VCaP (cell line): ENCODE results near the gene BTBD9.

Experiments used
- H3K27ac ChIP-seq: fragments of 450-650 bp; 2 replicates; pipeline ENCODE4 v1.5.1; 2017
- CTCF ChIP-seq: fragments of 450-650 bp; conservative IDR thresholded peaks from 2 replicates; pipeline ENCODE4 v1.5.1; 2017; ENCODE audit warnings: mild to moderate bottlenecking, moderate library complexity

BTBD9 gene

GRCh38 chr6:38191418-38191817 is 448.3 kb downstream of the BTBD9 start:
- TF ChIP-seq CTCF = no peak
- no peak overlapping the region for H3K27ac ChIP-seq

GRCh38 chr6:38188677-38189335 is 450.9 kb downstream of the BTBD9 start:
- H3K27ac ChIP-seq = no peak overlapping the region
- no peak for TF ChIP-seq CTCF

- TF ChIP-seq CTCF = no peak
- H3K27ac ChIP-seq = no peak overlapping the region
Measured at GRCh38 chr6:38187811-38188590, 451.7 kb downstream of the BTBD9 start.

GRCh38 chr6:38187325-38187724 is 452.4 kb downstream of the BTBD9 start:
- TF ChIP-seq CTCF = peak; percentile 12; the same call in 1 of the 2 replicates
- peak overlapping the region; percentile 5; the same call in 1 of the 2 replicates for H3K27ac ChIP-seq

- TF ChIP-seq CTCF = no peak
- H3K27ac ChIP-seq = no peak overlapping the region
Measured at GRCh38 chr6:38185752-38186151, 454.0 kb downstream of the BTBD9 start.

GRCh38 chr6:38185244-38185643 is 454.5 kb downstream of the BTBD9 start:
- H3K27ac ChIP-seq = no peak overlapping the region
- no peak for TF ChIP-seq CTCF

- H3K27ac ChIP-seq = no peak overlapping the region
- no peak for TF ChIP-seq CTCF
Measured at GRCh38 chr6:38184585-38185080, 455.1 kb downstream of the BTBD9 start.
